ENCODE data around the gene SLC35E2B. TPM values are rescaled to one million over a fixed set of nuclear protein-coding genes. Genes with fewer than 3 reads are reported as not detected.
"Not testable (repeated sequence)": the region's sequence is repeated elsewhere in the genome, so short reads cannot be mapped to it uniquely, and the experiment has no call there.

Gene SLC35E2B
- total and polyA plus RNA-seq, 4 donors, result 11.1 to 19.3 (median 12.6) TPM

DNA sequence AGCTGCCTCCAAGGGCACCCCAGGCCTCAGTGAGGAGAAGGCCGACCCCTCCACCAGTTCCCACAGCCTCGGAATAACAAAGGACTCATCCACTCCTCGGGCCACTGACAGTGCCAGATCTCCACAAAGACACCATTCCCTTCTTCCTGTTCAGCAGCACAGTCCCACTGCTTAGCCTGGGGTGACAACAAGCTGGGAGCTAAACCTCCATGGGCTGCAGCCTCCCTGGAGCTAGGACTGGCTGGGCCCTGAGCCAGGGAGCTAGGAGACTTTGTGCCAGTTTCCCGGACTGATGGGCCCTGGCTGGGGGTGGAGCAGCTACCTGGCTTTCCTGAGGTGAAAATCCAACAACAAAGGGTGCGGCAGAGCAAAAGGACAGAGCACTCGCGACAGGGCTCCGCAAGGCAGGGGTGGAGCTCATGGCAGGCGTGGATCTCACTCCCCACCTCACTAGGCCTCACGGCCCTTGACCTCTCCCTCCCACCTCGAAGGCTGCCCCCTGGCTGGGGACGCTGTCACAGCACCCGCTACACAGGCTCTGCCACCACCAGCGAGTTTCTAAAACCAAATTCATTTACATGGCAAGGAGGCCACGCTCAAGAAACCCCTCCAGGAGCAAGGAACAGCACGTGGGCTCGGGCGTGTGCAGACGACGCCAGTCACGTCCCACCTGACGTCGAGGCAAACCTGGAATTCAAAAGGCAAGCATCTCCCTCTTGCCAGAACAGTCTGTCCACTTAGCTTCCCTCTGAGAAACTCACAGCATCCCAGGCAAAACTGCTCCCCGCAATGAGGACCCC, 13.8 kb downstream of the SLC35E2B start (continued):
- no peak for TF ChIP-seq EGR1 (IDR thresholded peaks at IDR 0.05; ENCODE audit: low read depth in 2 of 2)

DNA sequence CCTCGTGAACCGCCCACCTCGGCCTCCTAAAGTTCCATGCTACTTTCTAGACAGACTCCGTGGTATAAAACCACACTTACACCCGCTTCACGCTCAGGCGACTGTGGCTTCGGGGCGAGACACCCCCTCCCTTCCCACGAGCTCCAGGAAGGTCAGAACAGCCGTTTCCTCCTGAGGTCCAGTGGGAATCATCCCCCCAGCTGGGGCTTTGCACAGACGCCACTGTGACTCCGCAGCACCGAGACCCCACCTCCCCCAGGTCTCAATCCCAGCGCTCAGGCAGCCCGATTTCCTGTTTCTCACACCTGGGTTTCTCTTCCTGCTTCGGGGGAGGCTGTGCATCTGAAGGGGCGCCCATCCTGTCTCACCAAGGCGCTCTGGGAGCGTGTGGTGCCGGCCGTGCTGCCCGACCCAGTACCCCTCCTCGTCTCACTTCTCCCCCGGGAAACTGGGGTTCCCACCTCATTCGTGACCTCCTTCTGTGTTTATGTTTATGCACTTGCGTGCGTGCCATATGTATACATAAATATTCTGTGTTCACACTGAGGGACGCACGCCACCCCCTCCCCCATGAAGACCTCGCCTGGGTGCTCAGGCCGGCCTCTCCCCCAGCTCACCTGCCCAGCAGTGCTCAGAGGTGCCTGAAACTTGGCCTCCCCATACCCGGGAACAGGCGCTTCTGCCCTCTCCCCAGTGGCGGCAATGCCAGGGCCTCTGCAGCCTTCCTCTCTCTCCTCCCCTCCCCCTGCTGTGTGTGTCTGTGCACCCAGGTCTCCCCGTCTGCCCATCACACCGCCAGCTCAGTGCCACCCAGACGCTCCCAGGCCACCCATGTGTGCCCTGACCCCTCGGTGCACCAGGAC, 14.6 kb downstream of the SLC35E2B start:
- Histone ChIP-seq H3K36me3 (ENCODE audit: control insufficient read depth in 4 of 4, insufficient read depth in 3 of 4, low read depth in 1 of 4, low read length in 3 of 4) (peaks cover 0 to 4% (median 0%) of the 10 kb centered on the region in 4 donors), H3K27ac (ENCODE audit: low read depth in 1 of 2, low read length in 2 of 2) (peak overlapping the region; percentile 13 to 46), H3K4me3 (ENCODE audit: low read depth in 1 of 3, low read length in 3 of 3) (no peak overlapping the region), H3K9ac (ENCODE audit: low read depth in 1 of 2, low read length in 2 of 2) (no peak overlapping the region), H3K4me1 (ENCODE audit: control insufficient read depth in 4 of 4, insufficient read depth in 4 of 4, low read length in 3 of 4) (peaks cover 6 to 19% (median 14%) of the 10 kb centered on the region in 4 donors), H3K27me3 (ENCODE audit: control insufficient read depth in 4 of 4, insufficient read depth in 4 of 4, low read length in 3 of 4) (no peaks in the 10 kb centered on the region), H3K9me3 (ENCODE audit: control insufficient read depth in 4 of 4, low read length in 3 of 4) (no peaks in the 10 kb centered on the region)
- TF ChIP-seq, protein P1, sequence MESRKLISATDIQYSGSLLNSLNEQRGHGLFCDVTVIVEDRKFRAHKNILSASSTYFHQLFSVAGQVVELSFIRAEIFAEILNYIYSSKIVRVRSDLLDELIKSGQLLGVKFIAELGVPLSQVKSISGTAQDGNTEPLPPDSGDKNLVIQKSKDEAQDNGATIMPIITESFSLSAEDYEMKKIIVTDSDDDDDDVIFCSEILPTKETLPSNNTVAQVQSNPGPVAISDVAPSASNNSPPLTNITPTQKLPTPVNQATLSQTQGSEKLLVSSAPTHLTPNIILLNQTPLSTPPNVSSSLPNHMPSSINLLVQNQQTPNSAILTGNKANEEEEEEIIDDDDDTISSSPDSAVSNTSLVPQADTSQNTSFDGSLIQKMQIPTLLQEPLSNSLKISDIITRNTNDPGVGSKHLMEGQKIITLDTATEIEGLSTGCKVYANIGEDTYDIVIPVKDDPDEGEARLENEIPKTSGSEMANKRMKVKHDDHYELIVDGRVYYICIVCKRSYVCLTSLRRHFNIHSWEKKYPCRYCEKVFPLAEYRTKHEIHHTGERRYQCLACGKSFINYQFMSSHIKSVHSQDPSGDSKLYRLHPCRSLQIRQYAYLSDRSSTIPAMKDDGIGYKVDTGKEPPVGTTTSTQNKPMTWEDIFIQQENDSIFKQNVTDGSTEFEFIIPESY (IDR thresholded peaks at IDR 0.05), result no peak
- TF ChIP-seq FOXA2 (IDR thresholded peaks at IDR 0.05), result no peak
- 76% methylated on average over 39 of the region's 39 CpGs for WGBS
- DNase-seq (ENCODE audit: low spot score), result no peak

DNA sequence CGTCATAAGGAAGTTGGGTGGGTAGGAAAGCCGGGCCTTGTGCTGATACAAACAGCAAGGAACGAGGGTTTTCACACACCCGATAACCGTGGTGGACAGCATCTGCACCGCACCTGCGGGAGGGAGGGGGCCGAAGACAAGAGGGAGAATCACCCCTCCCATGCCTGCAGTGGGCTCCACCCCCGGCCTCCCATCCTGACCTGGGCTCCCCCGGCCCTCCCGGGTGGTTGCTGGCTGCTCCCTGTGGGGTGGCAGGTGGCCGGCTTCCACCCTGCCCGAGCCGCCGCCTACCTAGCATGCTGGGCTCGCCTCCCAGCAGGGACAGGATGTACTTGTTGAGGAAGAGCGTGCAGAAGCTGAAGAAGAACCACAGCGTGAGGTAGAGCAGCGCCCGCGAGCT, 16.5 kb downstream of the SLC35E2B start:
- peaks cover 6 to 19% (median 14%) of the 10 kb centered on the region in 4 donors for H3K4me1 ChIP-seq (ENCODE audit: control insufficient read depth in 4 of 4, insufficient read depth in 4 of 4, low read length in 3 of 4)
- H3K9ac ChIP-seq (ENCODE audit: low read depth in 1 of 2, low read length in 2 of 2); H3K27me3 ChIP-seq (ENCODE audit: control insufficient read depth in 4 of 4, insufficient read depth in 4 of 4, low read length in 3 of 4); DNase-seq (ENCODE audit: low spot score); H3K9me3 ChIP-seq (ENCODE audit: control insufficient read depth in 4 of 4, low read length in 3 of 4); H3K27ac ChIP-seq (ENCODE audit: low read depth in 1 of 2, low read length in 2 of 2); H3K4me3 ChIP-seq (ENCODE audit: low read depth in 1 of 3, low read length in 3 of 3): not testable (repeated sequence)
- peaks cover 5 to 16% (median 12%) of the 10 kb centered on the region in 4 donors for H3K36me3 ChIP-seq (ENCODE audit: control insufficient read depth in 4 of 4, insufficient read depth in 3 of 4, low read depth in 1 of 4, low read length in 3 of 4)
- WGBS, result 89% methylated on average over 10 of the region's 21 CpGs

DNA sequence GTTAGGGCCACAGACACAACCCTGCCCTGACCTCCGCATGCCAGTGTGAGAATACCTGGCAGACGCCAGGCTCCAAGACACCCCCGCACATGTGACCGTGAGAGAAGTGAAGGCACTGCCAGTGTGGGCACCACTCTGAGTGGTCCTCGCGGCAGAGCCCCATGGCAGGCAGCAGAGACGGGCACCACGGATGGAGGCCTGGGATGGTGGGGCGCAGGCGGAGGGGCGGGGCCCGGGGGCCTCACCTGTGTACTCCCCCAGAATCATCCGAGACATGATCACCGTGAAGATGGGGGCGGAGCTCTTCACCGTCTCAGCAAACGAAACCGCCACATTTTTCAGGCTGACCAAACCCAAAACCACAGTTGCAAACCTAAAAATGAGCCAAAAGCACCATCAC, 17.4 kb downstream of the SLC35E2B start:
- H3K27me3 ChIP-seq (ENCODE audit: control insufficient read depth in 4 of 4, insufficient read depth in 4 of 4, low read length in 3 of 4); H3K9me3 ChIP-seq (ENCODE audit: control insufficient read depth in 4 of 4, low read length in 3 of 4); H3K4me3 ChIP-seq (ENCODE audit: low read depth in 1 of 3, low read length in 3 of 3); H3K27ac ChIP-seq (ENCODE audit: low read depth in 1 of 2, low read length in 2 of 2); DNase-seq (ENCODE audit: low spot score); H3K9ac ChIP-seq (ENCODE audit: low read depth in 1 of 2, low read length in 2 of 2): not testable (repeated sequence)
- 96% methylated on average over 15 of the region's 18 CpGs for WGBS
- Histone ChIP-seq H3K4me1 (ENCODE audit: control insufficient read depth in 4 of 4, insufficient read depth in 4 of 4, low read length in 3 of 4) (peaks cover 6 to 19% (median 14%) of the 10 kb centered on the region in 4 donors), H3K36me3 (ENCODE audit: control insufficient read depth in 4 of 4, insufficient read depth in 3 of 4, low read depth in 1 of 4, low read length in 3 of 4) (peaks cover 5 to 21% (median 16%) of the 10 kb centered on the region in 4 donors)

DNA sequence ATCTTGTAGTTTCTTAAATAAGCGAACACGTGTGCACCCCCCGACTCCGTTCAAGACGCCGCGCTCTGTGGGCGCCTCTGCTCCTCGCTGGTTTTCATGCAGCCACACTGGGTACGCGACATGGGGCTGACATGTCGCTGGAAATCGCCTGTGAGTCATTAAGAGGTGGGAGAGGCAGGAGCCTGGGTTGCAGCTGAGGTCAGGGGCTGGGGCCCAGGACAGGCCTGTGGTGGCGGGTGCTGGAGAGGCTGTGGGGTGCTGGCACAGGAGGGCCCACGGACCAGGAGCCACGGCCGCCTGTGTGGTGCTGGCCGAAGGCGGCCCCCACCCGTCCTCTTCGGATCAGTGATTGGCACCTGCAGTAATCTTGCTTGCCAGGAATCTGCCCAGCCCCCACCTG, 17.8 kb downstream of the SLC35E2B start:
- WGBS, result 89% methylated on average over 21 of the region's 21 CpGs
- not testable (repeated sequence) for H3K27ac ChIP-seq (ENCODE audit: low read depth in 1 of 2, low read length in 2 of 2)
- H3K36me3 ChIP-seq (ENCODE audit: control insufficient read depth in 4 of 4, insufficient read depth in 3 of 4, low read depth in 1 of 4, low read length in 3 of 4), result peaks cover 5 to 23% (median 17%) of the 10 kb centered on the region in 4 donors

More for the DNA sequence above, 17.8 kb downstream of the SLC35E2B start:
- not testable (repeated sequence) for DNase-seq (ENCODE audit: low spot score); H3K9ac ChIP-seq (ENCODE audit: low read depth in 1 of 2, low read length in 2 of 2); H3K9me3 ChIP-seq (ENCODE audit: control insufficient read depth in 4 of 4, low read length in 3 of 4); H3K4me3 ChIP-seq (ENCODE audit: low read depth in 1 of 3, low read length in 3 of 3); H3K27me3 ChIP-seq (ENCODE audit: control insufficient read depth in 4 of 4, insufficient read depth in 4 of 4, low read length in 3 of 4)
- H3K4me1 ChIP-seq (ENCODE audit: control insufficient read depth in 4 of 4, insufficient read depth in 4 of 4, low read length in 3 of 4), result peaks cover 6 to 19% (median 14%) of the 10 kb centered on the region in 4 donors

All from liver (tissue), 9 donors.